ENCODE measurements around the gene PTPN9.

PTPN9 gene

DNA sequence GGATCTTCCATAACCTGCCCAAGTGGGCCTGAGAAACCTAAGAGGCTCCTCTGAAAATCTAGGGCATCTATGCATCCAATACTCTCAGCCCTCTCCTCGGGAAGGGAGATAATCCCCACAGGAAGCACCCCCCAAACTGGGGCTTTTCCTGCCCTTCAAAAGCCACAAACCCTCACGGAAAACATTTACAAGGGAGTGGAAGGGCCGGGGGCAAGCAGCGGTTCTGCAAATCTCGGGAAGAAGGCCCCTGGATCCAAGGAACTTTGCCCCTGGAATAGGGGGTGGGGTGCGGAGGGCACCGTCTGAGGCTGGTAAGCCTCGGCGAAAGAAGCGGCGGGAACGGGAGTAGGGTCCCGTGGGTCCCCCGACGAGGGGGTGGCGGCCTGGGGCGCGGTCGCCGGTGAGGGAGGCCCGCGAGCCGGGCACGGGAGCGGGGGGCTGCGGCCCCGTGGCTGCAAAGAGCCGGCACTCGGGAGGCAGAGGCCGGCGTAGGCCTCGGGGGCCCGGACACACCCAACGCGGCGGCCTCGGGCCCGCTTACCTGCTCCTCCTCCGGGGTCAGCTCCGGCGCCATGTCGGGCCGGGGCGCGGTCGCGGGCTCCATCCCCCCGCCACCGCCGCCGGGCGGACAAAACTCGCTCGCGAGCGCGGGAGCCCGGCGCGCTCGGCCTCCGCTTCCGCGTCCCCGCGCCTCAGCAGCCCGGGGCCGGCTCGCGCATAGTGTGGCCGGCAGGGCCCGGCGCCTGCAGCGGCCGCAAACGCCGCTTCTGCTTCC, 755 bp downstream of the PTPN9 start:
- no peaks in the 10 kb centered on the region for H3K36me3 ChIP-seq
- TF ChIP-seq, protein P1, sequence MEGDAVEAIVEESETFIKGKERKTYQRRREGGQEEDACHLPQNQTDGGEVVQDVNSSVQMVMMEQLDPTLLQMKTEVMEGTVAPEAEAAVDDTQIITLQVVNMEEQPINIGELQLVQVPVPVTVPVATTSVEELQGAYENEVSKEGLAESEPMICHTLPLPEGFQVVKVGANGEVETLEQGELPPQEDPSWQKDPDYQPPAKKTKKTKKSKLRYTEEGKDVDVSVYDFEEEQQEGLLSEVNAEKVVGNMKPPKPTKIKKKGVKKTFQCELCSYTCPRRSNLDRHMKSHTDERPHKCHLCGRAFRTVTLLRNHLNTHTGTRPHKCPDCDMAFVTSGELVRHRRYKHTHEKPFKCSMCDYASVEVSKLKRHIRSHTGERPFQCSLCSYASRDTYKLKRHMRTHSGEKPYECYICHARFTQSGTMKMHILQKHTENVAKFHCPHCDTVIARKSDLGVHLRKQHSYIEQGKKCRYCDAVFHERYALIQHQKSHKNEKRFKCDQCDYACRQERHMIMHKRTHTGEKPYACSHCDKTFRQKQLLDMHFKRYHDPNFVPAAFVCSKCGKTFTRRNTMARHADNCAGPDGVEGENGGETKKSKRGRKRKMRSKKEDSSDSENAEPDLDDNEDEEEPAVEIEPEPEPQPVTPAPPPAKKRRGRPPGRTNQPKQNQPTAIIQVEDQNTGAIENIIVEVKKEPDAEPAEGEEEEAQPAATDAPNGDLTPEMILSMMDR (IDR thresholded peaks at IDR 0.05): peak; percentile 9
- H3K4me1 ChIP-seq (ENCODE audit: control insufficient read depth in 1 of 2, insufficient read depth in 1 of 2, low read depth in 1 of 2, low read length in 1 of 2): peaks cover 29 to 30% of the 10 kb centered on the region in 2 experiments
- no peaks in the 10 kb centered on the region for H3K27me3 ChIP-seq
- H3K9me3 ChIP-seq: no peaks in the 10 kb centered on the region
- H3K4me3 ChIP-seq (ENCODE audit: low read depth in 1 of 2, low read length in 1 of 2): peak overlapping the region; percentile 83 to 86
- H3K27ac ChIP-seq: peak overlapping the region; percentile 90

DNA sequence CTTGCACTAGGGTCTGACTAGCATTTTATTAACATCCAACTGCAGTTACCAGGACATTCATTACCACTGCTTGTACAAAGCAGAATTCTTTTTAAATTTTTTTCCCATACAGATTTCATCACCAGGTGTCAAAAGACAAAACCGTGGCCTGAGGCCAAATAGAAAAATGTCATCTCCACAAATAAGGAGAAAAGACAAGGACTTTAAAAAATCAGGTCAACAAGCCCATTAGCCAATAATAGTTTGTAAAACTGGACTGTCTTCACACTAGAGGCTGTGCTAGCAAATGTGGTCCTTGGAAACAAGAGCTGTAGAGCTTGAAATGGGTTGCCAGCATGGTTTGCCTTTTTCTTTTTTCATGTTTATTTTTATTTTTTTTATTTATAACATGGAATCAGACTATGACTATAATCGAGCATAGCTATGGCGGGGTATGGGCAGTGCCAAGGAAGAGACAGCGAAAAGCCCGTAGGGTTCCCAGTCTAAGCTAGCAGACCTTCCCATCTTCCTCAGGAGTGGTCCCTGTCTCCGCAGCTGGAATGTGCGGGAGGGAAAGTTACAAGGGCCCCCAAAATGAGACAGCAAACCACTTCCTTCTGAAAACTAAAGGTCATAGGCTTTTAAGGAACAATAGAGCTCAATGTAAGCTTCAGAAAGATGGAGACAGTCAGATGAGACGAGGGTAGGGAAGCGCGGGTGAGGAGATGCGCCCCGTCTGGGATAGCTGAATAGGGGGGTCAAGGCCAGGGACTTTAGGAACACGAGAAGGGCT, 1.5 kb downstream of the PTPN9 start:
- TF ChIP-seq, protein P1 (IDR thresholded peaks at IDR 0.05): no peak
- H3K27ac ChIP-seq: peak overlapping the region; percentile 90

DNA sequence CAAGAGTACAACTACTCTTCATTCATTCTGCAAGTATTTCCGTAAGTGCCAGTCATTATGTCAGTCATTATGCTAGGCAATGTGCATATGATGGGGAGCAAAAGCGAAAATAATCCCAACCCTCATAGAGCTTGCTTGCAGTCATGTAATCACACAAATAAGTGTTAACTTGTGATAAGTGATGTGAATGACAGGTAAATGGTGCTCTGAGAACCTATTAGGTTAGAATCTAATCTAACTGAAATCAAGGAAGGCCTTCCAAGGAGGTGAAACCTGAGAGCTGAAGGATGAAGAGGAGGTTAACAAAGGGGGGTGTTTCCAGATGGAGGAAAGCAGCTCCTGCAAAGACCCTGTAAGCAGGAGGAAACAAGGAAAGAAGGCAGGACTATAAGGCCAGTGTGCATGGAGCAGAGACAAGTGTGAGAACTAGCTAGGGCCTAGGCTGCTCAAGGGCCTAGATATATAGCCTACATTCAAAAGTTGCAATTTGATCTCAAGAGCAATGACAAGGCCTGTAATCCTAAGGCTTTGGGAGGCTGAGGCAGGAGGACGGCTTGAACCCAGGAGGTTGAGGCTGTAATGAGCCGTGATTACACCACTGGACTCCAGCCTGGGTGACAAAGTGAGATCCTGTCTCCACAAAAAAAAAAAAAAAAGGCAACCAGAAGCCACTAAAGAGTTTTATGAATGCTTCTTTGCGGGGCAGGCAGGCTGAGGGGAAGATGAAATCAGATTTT, 5.3 kb downstream of the PTPN9 start:
- Histone ChIP-seq H3K27ac (peak overlapping the region; percentile 71), H3K4me1 (ENCODE audit: control insufficient read depth in 1 of 2, insufficient read depth in 1 of 2, low read depth in 1 of 2, low read length in 1 of 2) (peaks cover 35 to 41% of the 10 kb centered on the region in 2 experiments), H3K36me3 (no peaks in the 10 kb centered on the region), H3K27me3 (no peaks in the 10 kb centered on the region), H3K4me3 (ENCODE audit: low read depth in 1 of 2, low read length in 1 of 2) (no peak overlapping the region), H3K9me3 (no peaks in the 10 kb centered on the region)
- TF ChIP-seq, protein P1 (IDR thresholded peaks at IDR 0.05): no peak

More for the DNA sequence above, 1.5 kb downstream of the PTPN9 start:
- Histone ChIP-seq H3K4me1 (ENCODE audit: control insufficient read depth in 1 of 2, insufficient read depth in 1 of 2, low read depth in 1 of 2, low read length in 1 of 2) (peaks cover 36 to 38% of the 10 kb centered on the region in 2 experiments), H3K36me3 (no peaks in the 10 kb centered on the region), H3K27me3 (no peaks in the 10 kb centered on the region), H3K9me3 (no peaks in the 10 kb centered on the region), H3K4me3 (ENCODE audit: low read depth in 1 of 2, low read length in 1 of 2) (peak overlapping the region; percentile 83 to 86)

DNA sequence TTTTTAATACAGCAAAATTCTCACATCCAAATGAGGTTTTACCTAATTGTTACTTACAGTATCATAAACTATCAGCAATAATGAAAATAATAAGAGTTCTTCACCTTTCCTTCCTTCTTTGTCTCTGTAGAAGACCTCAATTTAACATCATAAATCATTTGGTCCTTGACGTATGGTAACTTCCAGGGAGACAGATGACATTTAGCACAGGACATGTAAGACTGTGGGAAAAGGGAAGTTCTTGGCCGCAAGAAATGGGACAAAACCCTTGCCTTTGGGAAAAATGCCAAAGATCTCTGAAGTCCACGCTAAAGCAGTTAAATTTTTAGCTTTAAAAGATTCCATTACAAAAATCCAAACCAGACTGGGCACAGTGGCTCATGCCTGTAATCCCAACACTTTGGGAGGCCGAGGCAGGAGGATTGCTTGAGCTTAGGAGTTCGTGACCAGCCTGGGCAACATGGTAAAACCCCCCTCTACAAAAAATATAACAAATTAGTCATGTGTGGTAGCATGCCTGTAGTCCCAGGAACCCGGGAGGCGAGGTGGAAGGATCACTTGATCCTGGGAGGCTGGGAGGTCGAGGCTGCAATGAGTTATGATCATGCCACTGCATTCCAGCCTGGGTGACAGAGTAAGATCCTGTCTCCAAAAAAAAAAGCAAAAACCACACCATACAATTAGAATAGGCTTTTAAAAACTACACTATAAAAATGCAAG, 8.8 kb downstream of the PTPN9 start:
- Histone ChIP-seq H3K27ac (no peak overlapping the region), H3K9me3 (no peaks in the 10 kb centered on the region), H3K36me3 (no peaks in the 10 kb centered on the region), H3K27me3 (no peaks in the 10 kb centered on the region), H3K4me3 (ENCODE audit: low read depth in 1 of 2, low read length in 1 of 2) (no peak overlapping the region), H3K4me1 (ENCODE audit: control insufficient read depth in 1 of 2, insufficient read depth in 1 of 2, low read depth in 1 of 2, low read length in 1 of 2) (peaks cover 21 to 24% of the 10 kb centered on the region in 2 experiments)
- TF ChIP-seq, protein P1 (IDR thresholded peaks at IDR 0.05): no peak
